Stimulated activated CD4-positive, alpha-beta T cell treated with anti-CD3 and anti-CD28 coated beads, TNF-alpha, amount 100 ng/mL, for 1 hour (primary cell): Measurements from ENCODE around the gene VNN1.

ENCODE experiments used
- DNase-seq, 3 donors: peaks; one replicate each; pipeline ENCODE4 v3.0.0-alpha.2; 2020; ENCODE audit warnings: low read depth in 3 of 3, low spot score in 1 of 3

VNN1 gene, protein sequence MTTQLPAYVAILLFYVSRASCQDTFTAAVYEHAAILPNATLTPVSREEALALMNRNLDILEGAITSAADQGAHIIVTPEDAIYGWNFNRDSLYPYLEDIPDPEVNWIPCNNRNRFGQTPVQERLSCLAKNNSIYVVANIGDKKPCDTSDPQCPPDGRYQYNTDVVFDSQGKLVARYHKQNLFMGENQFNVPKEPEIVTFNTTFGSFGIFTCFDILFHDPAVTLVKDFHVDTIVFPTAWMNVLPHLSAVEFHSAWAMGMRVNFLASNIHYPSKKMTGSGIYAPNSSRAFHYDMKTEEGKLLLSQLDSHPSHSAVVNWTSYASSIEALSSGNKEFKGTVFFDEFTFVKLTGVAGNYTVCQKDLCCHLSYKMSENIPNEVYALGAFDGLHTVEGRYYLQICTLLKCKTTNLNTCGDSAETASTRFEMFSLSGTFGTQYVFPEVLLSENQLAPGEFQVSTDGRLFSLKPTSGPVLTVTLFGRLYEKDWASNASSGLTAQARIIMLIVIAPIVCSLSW

DNA sequence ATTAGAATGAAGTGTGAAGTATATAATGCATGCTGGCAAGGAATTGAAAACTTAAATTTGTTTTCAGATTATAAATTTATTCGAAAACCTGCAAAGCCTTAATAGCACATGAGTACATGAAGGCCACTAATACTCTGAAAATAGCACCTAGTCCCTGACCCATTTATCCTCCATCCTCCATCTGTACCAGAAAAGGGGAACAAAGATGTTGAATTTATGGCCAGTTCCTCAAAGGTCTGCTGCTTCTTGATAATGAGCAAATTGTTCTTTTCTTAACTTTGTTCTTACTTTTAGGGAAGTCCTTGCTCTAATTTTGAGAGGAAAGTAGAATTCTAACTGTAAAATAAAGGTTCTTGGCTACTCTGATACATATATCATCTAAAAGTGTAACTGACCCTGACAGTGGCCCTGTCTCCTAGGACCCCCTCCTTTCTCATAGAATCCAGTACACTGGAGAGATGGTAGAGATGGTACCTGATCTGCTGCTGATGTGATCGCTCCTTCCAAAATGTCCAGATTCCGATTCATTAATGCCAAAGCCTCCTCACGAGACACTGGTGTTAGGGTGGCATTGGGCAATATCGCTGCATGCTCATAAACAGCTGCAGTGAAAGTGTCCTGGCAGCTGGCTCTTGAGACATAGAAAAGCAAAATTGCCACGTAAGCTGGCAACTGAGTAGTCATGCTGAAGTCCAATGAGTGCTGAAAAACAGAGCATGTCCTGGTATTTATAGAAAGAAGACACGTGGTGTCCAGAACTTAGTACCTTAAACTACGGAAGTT lies at the start of gene VNN1:
TSS of gene VNN1 (minus strand) at position 704 of the 783 bp plus-strand sequence. CDS start at position 684, 20 bp downstream.
- no peak for DNase-seq

DNA sequence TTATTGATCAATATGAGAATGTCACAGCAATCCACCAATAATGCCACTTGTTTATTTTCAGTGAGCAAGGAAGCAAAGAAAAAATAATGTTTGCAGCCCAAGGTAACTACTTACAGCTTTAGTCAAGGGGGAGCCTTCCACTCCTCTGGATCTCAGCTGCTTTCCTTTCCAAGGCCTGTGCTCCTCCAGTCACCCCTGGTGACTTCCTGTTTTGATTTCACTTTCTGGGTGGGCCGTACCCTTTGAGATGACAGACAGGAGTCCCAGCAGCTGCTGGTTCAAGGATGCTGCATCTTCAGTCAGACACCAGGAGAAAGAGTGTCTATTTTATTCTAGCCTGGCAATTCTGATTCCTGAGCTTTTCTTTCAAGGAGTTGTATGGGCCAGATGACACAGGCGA lies 49.4 kb upstream of the VNN1 start:
- peak in 1 of 3 donors; percentile 5 for DNase-seq

DNA sequence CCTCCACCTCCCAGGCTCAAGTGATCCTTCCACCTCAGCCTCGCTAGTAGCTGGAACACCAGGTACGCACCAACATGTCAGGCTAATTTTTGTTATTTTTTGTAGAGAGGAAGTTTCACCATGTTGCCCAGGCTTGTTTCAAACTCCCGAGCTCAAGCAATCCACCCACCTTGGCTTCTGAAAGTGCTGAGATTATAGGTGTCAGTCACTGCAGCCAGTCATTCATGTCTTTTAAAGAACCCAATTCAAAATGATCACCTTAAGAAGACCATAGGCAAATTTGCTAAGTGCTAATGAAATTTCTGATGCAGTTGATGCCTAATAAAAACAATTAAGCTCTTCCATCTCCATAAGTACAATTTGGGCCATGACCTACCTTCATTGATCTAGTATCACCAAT lies 46.4 kb upstream of the VNN1 start:
- no peak for DNase-seq

DNA sequence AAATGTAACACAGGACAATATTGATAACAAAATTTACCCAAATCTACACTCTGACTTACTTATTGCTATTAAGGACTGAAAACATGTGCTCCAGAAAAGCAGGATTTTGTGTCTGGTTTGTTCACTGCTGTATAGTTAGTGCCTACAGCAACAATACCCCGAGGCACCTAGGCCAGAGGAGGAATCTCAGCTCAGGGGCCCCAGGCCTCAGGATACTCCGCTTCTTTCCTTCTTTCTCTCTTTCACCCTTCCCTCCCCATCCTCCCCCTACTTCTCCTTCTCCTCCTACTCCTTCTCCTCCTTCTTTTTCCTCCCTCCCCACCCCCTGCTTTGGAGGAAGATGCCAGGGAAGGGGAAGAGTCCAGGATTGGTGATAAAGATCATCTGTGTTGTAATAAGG lies 44.8 kb upstream of the VNN1 start:
- no peak for DNase-seq

DNA sequence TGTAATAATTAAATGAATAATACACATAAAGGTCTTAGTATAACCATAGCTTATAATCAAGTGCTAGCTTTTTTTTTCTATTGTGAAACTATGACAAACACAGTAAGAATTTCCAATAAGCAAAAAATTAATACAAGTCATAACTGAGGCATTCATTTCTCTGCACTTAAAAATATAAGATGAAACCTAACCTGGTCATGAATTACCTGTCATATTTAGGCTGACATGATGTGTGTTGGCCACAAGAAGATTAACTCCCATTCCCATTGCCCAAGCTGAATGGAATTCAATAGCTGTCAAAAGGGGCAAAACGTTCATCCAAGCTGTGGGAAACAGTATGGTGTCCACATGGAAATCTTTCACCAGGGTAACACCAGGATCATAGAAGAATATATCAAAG lies 38.4 kb upstream of the VNN1 start:
- DNase-seq = no peak

DNA sequence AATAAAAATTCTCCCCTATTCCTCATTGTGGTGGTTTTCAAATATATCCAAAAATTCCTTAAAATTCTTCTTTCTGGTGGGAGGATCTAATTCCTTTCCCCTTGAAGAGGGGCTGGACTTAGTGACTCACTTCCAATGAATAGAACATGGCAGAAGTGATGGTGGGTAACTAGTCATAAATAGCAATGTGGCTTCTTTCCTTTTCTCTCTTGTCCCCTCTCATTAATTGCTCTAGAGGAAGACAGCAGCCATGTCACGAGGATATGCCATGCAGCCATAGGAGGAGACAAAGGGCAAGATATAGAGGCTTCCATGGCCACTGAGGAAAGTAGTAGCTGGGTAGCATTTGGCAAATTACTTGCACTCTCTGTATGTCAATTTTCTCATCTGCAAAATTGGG lies 38.0 kb upstream of the VNN1 start:
- DNase-seq = no peak

DNA sequence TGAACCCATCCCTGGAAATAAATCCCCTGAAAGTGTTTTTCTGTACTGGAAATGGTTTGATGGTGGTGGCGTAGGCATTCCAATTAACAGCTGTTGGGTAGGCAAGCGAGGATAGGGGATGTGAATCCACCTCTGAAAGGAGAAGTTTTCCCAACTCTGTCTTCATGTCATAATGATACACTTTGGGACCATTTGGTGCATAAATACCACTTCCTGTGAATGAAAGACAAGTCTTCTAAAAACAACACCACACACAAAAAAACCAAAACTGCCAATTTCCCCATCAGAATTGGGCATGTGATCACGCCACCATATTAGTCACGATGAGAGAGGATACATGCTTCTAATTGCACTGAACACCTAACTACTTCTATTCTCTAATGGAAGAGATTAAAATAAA lies 37.5 kb upstream of the VNN1 start:
- no peak for DNase-seq

DNA sequence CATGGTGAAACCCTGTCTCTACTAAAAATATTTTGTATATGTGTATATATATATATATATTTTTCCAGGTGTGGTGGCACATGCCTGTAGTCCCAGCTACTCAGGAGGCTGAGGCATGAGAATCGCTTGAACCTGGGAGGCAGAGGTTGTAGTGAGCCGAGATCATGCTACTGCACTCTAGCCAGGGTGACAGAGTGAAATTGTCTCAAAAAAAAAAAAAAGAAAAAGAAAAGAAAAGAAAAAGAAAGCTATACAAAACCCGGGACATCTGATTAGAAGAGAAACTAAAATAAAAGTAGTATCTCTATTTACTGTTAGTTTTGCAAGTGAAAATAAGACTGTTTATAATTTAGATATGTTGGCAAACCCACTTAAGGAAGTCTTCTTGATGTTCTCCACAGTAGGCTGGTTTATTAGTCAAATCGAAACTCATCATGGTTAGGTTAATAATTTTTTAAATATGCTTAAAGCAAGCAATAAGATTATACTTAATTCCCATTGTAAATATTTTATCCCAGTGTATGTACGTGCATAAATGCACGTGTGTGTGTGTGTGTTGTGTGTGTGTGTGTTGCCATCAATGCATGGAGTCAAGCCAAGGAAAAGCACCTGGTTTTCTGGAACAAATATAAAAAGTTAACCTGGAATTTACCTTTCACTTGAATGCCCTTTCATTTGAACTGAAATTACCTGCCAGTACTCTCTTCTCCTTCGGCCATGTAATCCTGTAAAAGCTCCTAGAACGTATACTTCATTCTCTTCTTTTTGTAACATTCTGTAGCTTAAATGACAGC lies 36.8 kb upstream of the VNN1 start:
- DNase-seq = no peak

DNA sequence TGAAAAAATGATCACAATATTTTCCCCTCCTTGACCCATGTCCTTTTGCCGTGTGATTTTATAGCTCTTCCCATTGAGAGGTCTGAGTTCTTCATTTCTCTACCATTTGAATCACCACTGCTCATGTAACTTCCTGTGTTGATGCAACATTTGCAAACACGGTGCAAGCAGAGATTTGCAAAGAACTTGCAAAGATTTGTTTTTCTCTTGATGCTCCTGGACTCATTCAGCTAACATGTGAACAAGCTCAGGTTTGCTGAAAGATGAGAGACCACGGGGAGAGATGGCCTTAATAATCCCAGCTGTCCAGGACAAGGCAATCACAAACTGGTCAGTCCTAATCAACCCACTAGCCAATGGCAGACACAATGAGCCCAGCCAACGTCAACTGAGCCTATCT lies 35.3 kb upstream of the VNN1 start:
- no peak for DNase-seq

DNA sequence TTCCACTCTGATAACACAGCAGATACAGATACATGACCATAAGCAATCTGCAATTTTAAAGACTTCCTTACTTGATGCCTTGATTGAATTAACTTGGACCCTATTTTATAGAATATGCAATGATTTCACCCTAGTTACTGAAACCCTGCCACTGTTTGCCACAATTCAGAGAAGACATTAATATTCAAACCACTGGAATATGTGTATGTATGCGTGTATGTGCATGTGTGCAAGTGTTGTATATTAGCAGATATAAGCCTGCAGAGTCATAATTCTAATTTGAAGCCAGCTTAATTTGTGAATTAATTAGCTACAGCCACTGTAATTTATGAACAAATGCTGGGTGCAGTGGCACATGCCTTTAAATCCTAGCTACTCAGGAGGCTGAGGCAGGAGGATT lies 34.6 kb upstream of the VNN1 start:
- no peak for DNase-seq

DNA sequence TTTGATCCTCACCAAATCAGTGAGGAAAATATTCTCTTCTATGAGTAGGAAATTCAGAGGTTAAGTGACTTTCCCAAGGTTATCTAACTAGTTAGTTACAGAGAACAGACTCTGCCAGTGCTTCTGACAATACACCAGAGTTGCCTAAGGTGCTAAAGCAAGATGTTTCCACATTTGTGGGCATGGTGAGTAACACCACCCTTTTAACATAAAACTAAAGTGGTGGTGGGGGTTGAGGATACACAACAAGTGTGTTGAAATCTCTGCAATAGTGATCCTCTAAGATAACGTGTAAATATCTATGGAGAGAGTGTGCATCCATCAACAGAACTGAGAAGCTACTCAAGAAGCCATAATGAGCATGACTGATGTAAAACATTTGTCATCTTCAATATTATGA lies 32.2 kb upstream of the VNN1 start:
- DNase-seq = no peak

DNA sequence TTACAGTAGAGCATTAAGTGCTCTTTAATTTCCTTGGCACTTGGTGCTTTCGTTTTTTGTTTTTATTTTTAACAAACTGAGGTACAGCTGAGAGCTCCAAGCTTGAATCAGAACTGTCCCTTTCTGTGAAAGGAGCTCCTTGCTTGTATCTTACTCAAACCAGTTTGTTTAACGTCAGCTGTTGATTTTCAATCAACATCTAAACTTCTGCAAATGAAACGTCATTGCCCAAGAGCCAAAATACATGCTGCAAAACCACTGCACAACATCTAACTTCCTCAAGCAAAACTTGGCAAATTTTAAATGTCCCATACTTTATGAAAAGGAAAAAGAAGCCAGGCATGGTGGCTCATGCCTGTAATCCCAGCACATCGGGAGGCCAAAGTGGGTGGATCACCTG lies 28.6 kb upstream of the VNN1 start:
- no peak for DNase-seq

DNA sequence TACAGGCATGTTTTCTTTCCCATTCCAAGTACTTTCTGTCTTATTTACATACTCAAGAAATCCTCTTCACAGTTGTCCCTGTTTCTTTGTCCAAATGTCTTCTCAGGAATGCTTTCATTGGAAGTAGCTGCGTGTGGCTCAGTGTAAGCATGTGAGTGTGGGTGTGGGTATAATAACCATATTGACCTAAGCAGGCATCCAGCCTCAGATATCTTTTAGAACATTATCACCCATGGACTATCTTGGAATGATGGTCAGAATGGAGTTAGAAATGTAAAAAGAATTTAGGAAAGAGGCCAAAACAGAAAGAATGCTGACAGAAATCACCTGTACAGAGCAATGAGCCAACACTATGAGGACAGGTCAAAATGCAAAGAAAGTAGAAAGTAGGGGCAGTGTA lies 27.4 kb upstream of the VNN1 start:
- no peak for DNase-seq

DNA sequence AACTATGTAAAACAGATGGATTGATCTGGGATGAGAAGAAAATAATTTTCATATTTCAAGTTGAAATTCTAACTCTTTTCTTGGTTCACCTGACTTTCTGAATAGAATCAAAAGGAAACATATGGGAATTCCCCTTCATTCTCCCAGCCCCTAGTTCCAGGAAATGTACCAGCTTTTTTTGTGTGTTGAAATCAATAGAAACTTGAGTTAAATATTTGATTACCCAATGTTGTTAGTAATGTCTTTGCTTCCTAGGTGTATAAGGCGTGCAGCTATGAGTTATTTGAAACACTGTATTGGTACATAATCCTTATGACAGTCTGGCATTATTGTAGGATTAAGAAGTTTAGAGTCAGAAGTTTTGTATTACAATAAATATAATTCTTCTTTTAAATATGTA lies 22.4 kb upstream of the VNN1 start:
- DNase-seq = no peak

DNA sequence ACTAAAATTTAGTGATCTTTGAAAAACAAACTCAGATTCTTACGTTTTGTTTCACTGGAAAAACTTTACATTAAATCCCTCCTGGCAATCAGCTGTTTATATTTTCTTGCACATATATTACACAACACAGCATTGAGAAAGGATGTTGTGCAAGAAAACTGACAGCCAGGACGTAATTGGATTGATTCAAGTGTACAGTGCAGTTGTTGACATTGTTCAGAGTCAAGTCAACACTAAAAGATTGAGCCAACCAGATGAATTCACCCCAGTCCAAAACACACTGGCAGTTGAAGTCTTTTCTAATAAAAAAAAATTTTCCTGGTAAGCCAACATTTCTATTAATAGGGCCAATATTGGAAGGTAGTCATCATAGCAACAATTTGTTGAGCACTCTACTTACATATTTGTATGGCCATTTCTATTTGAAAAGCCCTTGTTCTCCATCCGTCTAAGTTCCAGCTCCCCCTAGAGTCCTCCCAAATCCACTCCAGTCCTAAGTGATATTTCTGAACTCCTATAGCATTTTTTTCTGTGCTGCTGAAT lies 20.9 kb upstream of the VNN1 start:
- no peak for DNase-seq

DNA sequence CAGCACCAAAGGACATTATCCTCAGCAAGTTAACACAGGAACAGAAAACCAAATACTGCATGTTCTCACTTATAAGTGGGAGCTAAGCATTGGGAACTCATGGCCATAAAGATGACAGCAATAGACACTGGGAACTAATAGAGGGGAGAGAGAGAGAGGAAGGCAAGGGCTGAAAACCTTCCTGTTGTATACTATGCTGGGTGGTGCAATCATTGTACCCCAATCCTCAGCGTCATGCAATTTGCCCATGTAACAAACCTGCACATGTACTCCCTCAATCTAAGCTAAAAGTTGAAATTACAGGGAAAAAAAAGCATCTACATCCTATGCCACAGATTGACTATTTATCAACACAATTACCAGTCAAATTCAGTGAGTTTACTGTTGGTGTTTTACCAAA lies 20.0 kb upstream of the VNN1 start:
- DNase-seq = no peak

DNA sequence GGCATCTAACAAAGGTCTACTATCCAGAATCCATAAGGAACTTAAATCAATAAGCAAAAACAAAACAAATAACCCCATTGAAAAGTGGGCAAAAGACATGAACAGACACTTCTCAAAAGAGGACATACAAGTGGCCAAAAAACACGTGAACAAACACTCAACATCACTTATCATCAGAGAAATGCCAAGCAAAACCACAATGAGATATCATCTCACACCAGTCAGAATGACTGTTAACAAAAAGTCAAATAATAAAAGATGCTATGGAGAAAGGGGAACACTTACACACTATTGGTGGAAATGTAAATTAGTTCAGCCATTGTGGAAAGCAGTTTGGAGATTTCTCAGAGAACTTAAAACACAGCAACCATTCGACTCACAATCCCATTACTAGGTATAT lies 19.4 kb upstream of the VNN1 start:
- no peak for DNase-seq

DNA sequence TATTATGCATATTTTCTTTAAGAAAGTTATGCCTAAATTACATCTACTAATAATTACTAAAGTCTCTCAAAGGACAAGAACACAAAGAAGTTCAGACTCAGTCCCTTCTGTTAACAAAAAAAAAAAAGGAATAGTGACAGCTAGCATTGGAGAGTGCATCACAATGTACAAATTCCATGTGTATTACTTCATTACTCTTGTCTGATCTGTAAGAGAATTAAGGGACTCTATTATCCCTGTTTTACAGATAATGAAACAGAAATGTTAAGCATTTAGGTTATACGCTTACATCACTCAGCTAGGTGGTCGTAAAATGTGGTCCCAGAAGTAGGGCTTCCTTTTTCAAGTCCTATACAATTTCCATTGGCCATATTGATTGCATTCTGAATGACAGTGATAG lies 17.2 kb upstream of the VNN1 start:
- DNase-seq = no peak

DNA sequence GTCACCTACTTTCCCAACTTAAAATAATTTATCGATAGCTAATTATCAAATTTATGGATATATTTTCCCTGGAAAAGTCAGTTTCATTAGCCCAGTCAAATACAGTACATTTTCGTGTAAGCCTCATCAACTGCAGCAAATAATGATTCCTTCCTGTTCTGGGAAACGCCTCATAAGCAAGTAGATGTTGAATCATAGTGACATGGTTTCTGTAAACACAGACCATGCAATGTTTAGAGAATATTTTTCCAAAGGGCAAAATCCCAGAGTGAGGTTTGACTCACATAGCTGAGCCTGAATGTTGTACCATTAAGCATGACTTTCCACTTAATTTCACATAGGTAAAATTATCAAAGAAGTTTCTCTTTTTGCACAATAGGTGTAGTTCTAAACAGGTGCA lies 16.7 kb upstream of the VNN1 start:
- DNase-seq = no peak

DNA sequence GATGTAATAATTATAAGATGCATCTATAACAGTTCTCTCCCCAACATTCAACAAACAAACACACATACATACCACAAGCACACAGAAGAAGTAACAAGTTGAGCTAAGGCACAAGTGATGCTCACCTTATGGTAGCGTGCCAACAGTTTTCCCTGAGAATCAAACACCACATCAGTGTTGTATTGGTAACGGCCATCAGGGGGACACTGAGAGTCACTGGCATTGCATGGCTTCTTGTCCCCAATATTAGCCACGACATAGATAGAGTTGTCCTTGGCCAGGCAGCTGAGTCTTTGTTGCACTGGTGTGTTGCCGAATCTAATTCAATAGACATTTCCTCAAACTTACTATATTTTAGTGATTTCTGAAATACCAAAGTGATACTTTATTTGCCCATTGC lies 14.8 kb upstream of the VNN1 start:
- DNase-seq = no peak

DNA sequence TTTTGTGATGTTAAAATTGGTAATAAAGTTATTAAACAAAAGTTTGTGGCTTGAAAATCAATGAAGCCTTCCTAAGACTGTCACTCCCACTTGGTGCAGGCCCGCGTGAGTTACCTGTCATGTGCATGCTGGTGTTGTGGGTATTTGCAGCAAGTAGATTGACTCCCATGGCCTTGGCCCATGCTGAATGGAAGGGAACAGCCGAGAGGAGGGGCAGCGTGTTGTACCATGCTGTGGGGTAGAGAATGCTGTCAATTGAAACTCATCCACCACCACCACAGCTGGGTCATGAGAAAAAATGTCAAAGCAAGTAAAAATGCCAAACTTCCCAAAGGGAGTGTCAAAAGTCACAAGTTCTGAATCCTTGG lies 12.7 kb upstream of the VNN1 start:
- no peak for DNase-seq
